HEK293 (cell line): Measurements from ENCODE around the gene P2RY4.

Source experiments
- KLF9 ChIP-seq: fragments of 450-650 bp; formaldehyde crosslinking; IDR thresholded peaks from 2 replicates; pipeline ENCODE4 v1.5.1; 2016; ENCODE audit warnings: missing biosample characterization, missing genetic modification characterization, low read depth
- SP2 ChIP-seq: fragments of 450-650 bp; formaldehyde crosslinking; IDR thresholded peaks from 2 replicates; pipeline ENCODE4 v1.5.1; 2016; ENCODE audit warnings: missing biosample characterization, missing genetic modification characterization
- YY1 ChIP-seq: fragments of 450-650 bp; formaldehyde crosslinking; IDR thresholded peaks from 2 replicates; pipeline ENCODE4 v1.5.1; 2018; ENCODE audit warnings: missing biosample characterization, missing genetic modification characterization
- ZNF157 ChIP-seq: fragments of 450-650 bp; formaldehyde crosslinking; IDR thresholded peaks from 2 replicates; pipeline ENCODE4 v1.5.1; 2016; ENCODE audit warnings: missing biosample characterization, missing genetic modification characterization
- ZNF677 ChIP-seq: fragments of 450-650 bp; IDR thresholded peaks from 2 replicates; pipeline ENCODE4 v1.5.0; 2018; ENCODE audit warnings: missing biosample characterization, mild to moderate bottlenecking, missing genetic modification characterization, moderate library complexity
- ZNF776 ChIP-seq: fragments of 450-650 bp; formaldehyde crosslinking; IDR thresholded peaks from 2 replicates; pipeline ENCODE4 v1.5.0; 2017; ENCODE audit warnings: missing biosample characterization, missing genetic modification characterization, borderline replicate concordance
- TF ChIP-seq, protein P1 (sequence below): fragments of 450-650 bp; formaldehyde crosslinking; IDR thresholded peaks from 2 replicates; pipeline ENCODE4 v1.5.1; 2016; ENCODE audit warnings: missing biosample characterization, missing genetic modification characterization, borderline replicate concordance
- TF ChIP-seq, protein P2 (sequence below): fragments of 450-650 bp; formaldehyde crosslinking; IDR thresholded peaks from 2 replicates; pipeline ENCODE4 v1.5.1; 2017; ENCODE audit warnings: missing biosample characterization, missing genetic modification characterization
- TF ChIP-seq, protein P3 (sequence below): fragments of 450-650 bp; formaldehyde crosslinking; IDR thresholded peaks from 2 replicates; pipeline ENCODE4 v1.5.1; 2016; ENCODE audit warnings: missing biosample characterization, missing genetic modification characterization
- TF ChIP-seq, protein P4 (sequence below): fragments of 450-650 bp; formaldehyde crosslinking; IDR thresholded peaks from 2 replicates; pipeline ENCODE4 v1.5.1; 2016; ENCODE audit warnings: missing biosample characterization, missing genetic modification characterization

DNA sequence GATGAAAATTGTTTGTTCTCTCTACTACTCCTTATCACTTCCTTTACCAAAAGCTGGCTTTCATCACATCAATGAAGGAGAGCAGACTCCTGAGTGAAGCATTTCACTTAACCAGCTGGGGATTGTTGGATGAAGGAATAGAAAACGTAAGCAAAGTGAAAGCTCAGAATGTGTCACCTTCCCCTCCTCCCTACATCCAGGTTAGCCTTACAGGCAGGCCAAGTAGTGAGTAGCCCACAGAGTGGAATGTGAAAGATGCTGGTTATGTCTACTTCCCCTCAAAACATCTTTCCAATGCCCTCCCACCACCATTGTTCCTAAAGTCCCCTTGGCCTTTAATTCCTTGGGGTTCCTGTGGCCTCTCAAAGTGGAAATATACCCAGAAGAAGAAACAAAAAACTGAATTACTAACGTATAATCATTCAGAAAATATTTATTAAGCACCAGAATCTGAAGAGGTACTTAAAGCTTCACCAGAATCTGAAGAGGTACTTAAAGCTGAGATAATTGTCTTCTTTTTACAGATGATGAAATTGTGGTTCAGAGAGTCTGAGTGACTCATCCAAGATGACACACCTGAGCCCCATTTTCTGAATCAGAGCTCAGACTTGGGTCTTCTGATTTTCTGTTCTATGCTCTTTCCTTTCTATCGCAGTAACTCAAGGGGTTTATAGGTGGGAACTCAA, 6.5 kb downstream of the P2RY4 start:
- TF ChIP-seq, protein P1, sequence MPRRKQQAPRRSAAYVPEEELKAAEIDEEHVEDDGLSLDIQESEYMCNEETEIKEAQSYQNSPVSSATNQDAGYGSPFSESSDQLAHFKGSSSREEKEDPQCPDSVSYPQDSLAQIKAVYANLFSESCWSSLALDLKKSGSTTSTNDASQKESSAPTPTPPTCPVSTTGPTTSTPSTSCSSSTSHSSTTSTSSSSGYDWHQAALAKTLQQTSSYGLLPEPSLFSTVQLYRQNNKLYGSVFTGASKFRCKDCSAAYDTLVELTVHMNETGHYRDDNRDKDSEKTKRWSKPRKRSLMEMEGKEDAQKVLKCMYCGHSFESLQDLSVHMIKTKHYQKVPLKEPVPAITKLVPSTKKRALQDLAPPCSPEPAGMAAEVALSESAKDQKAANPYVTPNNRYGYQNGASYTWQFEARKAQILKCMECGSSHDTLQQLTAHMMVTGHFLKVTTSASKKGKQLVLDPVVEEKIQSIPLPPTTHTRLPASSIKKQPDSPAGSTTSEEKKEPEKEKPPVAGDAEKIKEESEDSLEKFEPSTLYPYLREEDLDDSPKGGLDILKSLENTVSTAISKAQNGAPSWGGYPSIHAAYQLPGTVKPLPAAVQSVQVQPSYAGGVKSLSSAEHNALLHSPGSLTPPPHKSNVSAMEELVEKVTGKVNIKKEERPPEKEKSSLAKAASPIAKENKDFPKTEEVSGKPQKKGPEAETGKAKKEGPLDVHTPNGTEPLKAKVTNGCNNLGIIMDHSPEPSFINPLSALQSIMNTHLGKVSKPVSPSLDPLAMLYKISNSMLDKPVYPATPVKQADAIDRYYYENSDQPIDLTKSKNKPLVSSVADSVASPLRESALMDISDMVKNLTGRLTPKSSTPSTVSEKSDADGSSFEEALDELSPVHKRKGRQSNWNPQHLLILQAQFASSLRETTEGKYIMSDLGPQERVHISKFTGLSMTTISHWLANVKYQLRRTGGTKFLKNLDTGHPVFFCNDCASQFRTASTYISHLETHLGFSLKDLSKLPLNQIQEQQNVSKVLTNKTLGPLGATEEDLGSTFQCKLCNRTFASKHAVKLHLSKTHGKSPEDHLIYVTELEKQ (tag by site-specific recombination), result no peak
- TF ChIP-seq KLF9 (tag by site-specific recombination) (no peak), ZNF157 (tag by site-specific recombination) (no peak), YY1 (tag by site-specific recombination) (no peak), ZNF776 (tag by site-specific recombination) (no peak), ZNF677 (tag by site-specific recombination) (no peak), SP2 (tag by site-specific recombination) (no peak)
- TF ChIP-seq, protein P2, sequence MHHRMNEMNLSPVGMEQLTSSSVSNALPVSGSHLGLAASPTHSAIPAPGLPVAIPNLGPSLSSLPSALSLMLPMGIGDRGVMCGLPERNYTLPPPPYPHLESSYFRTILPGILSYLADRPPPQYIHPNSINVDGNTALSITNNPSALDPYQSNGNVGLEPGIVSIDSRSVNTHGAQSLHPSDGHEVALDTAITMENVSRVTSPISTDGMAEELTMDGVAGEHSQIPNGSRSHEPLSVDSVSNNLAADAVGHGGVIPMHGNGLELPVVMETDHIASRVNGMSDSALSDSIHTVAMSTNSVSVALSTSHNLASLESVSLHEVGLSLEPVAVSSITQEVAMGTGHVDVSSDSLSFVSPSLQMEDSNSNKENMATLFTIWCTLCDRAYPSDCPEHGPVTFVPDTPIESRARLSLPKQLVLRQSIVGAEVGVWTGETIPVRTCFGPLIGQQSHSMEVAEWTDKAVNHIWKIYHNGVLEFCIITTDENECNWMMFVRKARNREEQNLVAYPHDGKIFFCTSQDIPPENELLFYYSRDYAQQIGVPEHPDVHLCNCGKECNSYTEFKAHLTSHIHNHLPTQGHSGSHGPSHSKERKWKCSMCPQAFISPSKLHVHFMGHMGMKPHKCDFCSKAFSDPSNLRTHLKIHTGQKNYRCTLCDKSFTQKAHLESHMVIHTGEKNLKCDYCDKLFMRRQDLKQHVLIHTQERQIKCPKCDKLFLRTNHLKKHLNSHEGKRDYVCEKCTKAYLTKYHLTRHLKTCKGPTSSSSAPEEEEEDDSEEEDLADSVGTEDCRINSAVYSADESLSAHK, result no peak
- TF ChIP-seq, protein P3, sequence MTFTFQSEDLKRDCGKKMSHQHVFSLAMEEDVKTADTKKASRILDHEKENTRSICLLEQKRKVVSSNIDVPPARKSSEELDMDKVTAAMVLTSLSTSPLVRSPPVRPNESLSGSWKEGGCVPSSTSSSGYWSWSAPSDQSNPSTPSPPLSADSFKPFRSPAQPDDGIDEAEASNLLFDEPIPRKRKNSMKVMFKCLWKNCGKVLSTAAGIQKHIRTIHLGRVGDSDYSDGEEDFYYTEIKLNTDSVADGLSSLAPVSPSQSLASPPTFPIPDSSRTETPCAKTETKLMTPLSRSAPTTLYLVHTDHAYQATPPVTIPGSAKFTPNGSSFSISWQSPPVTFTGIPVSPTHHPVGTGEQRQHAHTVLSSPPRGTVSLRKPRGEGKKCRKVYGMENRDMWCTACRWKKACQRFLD, result no peak
- TF ChIP-seq, protein P4, sequence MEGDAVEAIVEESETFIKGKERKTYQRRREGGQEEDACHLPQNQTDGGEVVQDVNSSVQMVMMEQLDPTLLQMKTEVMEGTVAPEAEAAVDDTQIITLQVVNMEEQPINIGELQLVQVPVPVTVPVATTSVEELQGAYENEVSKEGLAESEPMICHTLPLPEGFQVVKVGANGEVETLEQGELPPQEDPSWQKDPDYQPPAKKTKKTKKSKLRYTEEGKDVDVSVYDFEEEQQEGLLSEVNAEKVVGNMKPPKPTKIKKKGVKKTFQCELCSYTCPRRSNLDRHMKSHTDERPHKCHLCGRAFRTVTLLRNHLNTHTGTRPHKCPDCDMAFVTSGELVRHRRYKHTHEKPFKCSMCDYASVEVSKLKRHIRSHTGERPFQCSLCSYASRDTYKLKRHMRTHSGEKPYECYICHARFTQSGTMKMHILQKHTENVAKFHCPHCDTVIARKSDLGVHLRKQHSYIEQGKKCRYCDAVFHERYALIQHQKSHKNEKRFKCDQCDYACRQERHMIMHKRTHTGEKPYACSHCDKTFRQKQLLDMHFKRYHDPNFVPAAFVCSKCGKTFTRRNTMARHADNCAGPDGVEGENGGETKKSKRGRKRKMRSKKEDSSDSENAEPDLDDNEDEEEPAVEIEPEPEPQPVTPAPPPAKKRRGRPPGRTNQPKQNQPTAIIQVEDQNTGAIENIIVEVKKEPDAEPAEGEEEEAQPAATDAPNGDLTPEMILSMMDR (tag by site-specific recombination), result no peak
